Fibroblast of the aortic adventitia (primary cell): ENCODE results near the gene C9orf72. TPM values are rescaled to one million over a fixed set of nuclear protein-coding genes. Genes with fewer than 3 reads are reported as not detected.

Source experiments
- DNase-seq: peaks from one replicate; pipeline ENCODE4 v3.0.0-alpha.2; 2010; ENCODE audit warnings: low read depth
- H3K4me3 ChIP-seq: 2 replicates; pipeline ENCODE4 v1.5.1; 2011; ENCODE audit warnings: low read depth, mild to moderate bottlenecking, control low read depth, low read length, moderate library complexity
- CTCF ChIP-seq: IDR thresholded peaks from 2 replicates; pipeline ENCODE4 v1.5.1; 2011; ENCODE audit warnings: mild to moderate bottlenecking, low read length, control low read depth, inconsistent platforms; ENCODE audit not compliant: insufficient read depth
- total RNA-seq: library from RNA; depleted of rRNA; stranded (reverse); fragments of >200 nt; gene quantifications from 2 replicates; pipeline ENCODE4 v1.2.3, GENCODE V29; 2012; ENCODE audit warnings: low replicate concordance

C9orf72 gene
- total RNA-seq, 1 donor: 7.5 TPM

- no peak for TF ChIP-seq CTCF
- no peak for DNase-seq
Observed at GRCh38 chr9:27536168-27536567, 37.1 kb downstream of the C9orf72 start.

DNA sequence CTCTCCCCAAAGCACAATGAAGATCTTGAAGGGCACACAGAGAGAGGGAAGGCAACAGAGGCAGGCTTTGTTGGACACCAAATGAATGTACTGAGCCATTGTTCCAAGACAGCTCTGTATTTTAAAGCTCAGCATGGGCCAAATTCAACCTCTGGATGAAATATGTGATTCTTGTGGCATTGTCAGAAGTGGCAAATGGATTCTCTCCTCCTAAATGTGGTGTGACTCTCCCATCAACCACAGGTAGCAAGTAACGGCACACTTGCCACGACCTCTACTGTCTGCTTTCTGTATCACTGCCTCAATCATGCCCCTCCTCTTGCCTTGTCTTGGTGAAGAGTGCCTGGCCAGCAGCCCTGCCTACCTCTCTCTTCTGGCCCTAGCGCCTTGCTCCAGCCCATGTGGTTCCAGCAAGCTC lies 37.6 kb downstream of the C9orf72 start:
- no peak for TF ChIP-seq CTCF
- no peak for DNase-seq
- H3K4me3 ChIP-seq: no peak overlapping the region

More at GRCh38 chr9:27536168-27536567, 37.1 kb downstream of the C9orf72 start:
- H3K4me3 ChIP-seq: no peak overlapping the region

DNA sequence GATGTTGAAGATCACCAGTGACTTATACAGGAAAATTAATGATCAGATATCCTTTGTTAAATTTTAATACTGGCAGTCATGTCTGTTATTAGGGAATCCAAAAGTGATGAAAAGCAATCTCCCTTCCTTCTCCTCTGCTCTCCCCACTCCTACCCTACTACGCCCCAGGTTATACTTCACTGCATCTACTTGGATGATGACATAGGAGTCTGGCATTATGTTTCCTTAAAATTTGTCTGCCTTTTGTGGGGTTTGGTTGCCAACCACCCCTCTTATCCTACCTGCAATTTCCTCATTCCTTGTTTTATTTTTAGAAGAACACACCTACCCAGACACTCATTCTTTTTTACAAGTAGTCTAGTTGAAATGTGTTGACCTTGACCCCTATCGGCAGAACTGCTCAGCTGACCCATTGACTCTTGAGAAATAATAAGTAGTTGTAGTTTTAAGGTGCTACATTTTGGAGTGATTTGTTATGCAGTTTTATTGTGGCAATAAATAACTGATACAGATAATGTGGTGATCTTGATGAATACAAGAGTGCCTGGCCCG lies 38.5 kb downstream of the C9orf72 start:
- no peak overlapping the region for H3K4me3 ChIP-seq
- no peak for DNase-seq
- TF ChIP-seq CTCF: no peak

DNA sequence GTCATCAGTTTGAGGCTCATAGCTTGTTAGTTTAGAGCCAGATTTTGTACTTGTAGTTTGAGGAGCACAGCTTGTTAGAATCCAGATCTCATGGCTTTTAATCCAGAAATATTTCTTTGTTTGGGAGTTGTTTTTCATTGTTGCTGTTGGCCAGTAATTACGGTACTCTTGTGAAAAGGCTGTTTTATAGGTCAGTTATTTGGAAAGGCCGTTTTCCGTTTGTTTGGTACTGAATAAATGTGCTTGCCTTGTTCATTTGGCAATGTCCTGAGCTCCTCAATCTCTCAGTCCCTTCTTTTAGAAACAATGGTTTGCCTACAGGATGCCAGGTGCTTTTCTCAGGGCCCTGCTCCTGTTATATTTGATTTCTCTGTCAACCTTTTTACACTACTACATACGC lies 39.1 kb downstream of the C9orf72 start:
- DNase-seq: no peak
- no peak overlapping the region for H3K4me3 ChIP-seq
- no peak for TF ChIP-seq CTCF

DNA sequence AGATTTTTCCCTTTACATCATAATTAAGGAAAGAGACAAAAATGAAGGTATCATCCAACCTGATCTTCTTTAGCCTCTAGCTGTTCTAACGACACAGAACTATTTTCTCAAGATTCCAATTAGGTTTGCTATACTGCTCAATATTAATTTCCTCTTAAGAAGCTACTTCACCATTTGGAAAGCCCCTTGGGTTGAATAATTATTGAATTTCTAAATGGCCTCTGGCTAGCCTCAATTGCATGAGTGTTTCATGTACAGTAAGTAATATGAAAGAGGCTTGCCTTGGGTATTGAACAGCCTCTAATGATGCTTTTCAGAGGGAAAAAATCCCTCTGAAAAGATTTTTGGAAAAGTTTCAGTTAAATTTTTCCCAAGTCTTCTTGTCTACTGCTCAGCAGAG lies 40.0 kb downstream of the C9orf72 start:
- no peak for DNase-seq
- no peak for TF ChIP-seq CTCF
- no peak overlapping the region for H3K4me3 ChIP-seq

DNA sequence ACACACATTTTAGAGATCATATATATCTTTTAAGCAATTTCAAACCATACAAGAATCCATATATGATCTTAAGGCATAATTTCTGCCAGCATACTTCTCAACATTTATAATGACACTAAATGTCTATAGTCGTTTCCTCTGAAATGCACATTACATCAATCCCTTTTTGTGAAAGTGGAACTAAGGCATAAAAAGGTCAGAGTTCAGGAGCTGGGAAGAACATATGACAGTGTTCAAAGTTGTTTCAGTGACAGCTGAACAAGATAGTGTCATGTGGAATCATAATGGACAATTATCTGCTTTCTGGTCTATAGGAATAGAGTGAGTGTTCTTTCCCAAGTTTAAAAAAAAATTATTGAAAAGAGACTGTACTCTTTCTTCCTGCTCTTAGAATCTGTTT lies 41.2 kb downstream of the C9orf72 start:
- no peak for TF ChIP-seq CTCF
- no peak overlapping the region for H3K4me3 ChIP-seq
- no peak for DNase-seq
